ELR (cell line): ENCODE measurements around the gene CUEDC2.
"Not testable (repeated sequence)": the region's sequence is repeated elsewhere in the genome, so short reads cannot be mapped to it uniquely, and the experiment has no call there.

Source experiments
- DNase-seq: peaks from one replicate; pipeline ENCODE4 v3.0.0-alpha.2; 2015; ENCODE audit warnings: low read depth

CUEDC2 gene

GRCh38 chr10:102454662-102455487 lies 22.5 kb upstream of the CUEDC2 start:
- not testable (repeated sequence) for DNase-seq

GRCh38 chr10:102453502-102453901 lies 21.1 kb upstream of the CUEDC2 start:
- no peak for DNase-seq

- DNase-seq = peak; percentile 90
Measured at GRCh38 chr10:102452672-102453340, 20.4 kb upstream of the CUEDC2 start.

- DNase-seq = peak; percentile 27
Measured at GRCh38 chr10:102451105-102451969, 19.0 kb upstream of the CUEDC2 start, which contains the start of gene C10orf95. Gene C10orf95, minus strand, starts transcription at chr10:102451543. Its CDS starts 450 bp downstream, at chr10:102451093.

- DNase-seq = peak; percentile 82
Measured at GRCh38 chr10:102450374-102451104, 18.2 kb upstream of the CUEDC2 start.

GRCh38 chr10:102450124-102450373 lies 17.7 kb upstream of the CUEDC2 start:
- DNase-seq = peak; percentile 29

GRCh38 chr10:102449321-102450123 lies 17.1 kb upstream of the CUEDC2 start:
- DNase-seq = peak; percentile 58

GRCh38 chr10:102444851-102445250 lies 12.5 kb upstream of the CUEDC2 start:
- DNase-seq = no peak

GRCh38 chr10:102438374-102438773 lies 6.0 kb upstream of the CUEDC2 start:
- DNase-seq = no peak

GRCh38 chr10:102437515-102437914 lies 5.1 kb upstream of the CUEDC2 start:
- no peak for DNase-seq

- DNase-seq = no peak
Measured at GRCh38 chr10:102436312-102436711, 3.9 kb upstream of the CUEDC2 start.

- no peak for DNase-seq
Measured at GRCh38 chr10:102435529-102436233, 3.3 kb upstream of the CUEDC2 start.

GRCh38 chr10:102435133-102435497 lies 2.7 kb upstream of the CUEDC2 start:
- DNase-seq = no peak

GRCh38 chr10:102434394-102435132 lies 2.2 kb upstream of the CUEDC2 start:
- peak; percentile 59 for DNase-seq

- no peak for DNase-seq
Measured at GRCh38 chr10:102433619-102434046, 1.3 kb upstream of the CUEDC2 start.

- peak; percentile 54 for DNase-seq
Measured at GRCh38 chr10:102431452-102432124, 786 bp downstream of the CUEDC2 start.

- no peak for DNase-seq
Measured at GRCh38 chr10:102429468-102429867, 2.9 kb downstream of the CUEDC2 start.

- peak; percentile 39 for DNase-seq
Measured at GRCh38 chr10:102426803-102427287, 5.5 kb downstream of the CUEDC2 start.

GRCh38 chr10:102425444-102425843 lies 6.9 kb downstream of the CUEDC2 start:
- no peak for DNase-seq
